Amniotic epithelial cell (primary cell): ENCODE data around the gene ICAM2.
A peak's percentile ranks its signal among the peaks of the same experiment; 100 is the strongest.

Experiments used
- DNase-seq: peaks from one replicate; pipeline ENCODE4 v3.0.0-alpha.2; 2010; ENCODE audit warnings: low read depth

The ICAM2 gene

GRCh38 chr17:63974594-63975192 is 45.7 kb downstream of the ICAM2 start:
- no peak for DNase-seq

- DNase-seq, result no peak
Measured at GRCh38 chr17:63973930-63974593, 46.4 kb downstream of the ICAM2 start.

GRCh38 chr17:63973247-63973646 is 47.2 kb downstream of the ICAM2 start:
- no peak for DNase-seq

- DNase-seq, result no peak
Measured at GRCh38 chr17:63972796-63973195, 47.6 kb downstream of the ICAM2 start, which contains the start of gene SCN4A. Gene SCN4A, minus strand, starts transcription at chr17:63972918. Its CDS starts 77 bp downstream, at chr17:63972841.

- DNase-seq, result no peak
Measured at GRCh38 chr17:63969278-63969677, 51.2 kb downstream of the ICAM2 start.

GRCh38 chr17:63967953-63968352 is 52.5 kb downstream of the ICAM2 start:
- no peak for DNase-seq

- no peak for DNase-seq
Measured at GRCh38 chr17:63966646-63967264, 53.7 kb downstream of the ICAM2 start.

- DNase-seq, result no peak
Measured at GRCh38 chr17:63963123-63963522, 57.3 kb downstream of the ICAM2 start.

GRCh38 chr17:63962298-63962744 is 58.1 kb downstream of the ICAM2 start:
- DNase-seq, result no peak

- DNase-seq, result peak; percentile 75
Measured at GRCh38 chr17:63961355-63962212, 58.8 kb downstream of the ICAM2 start.

- DNase-seq, result no peak
Measured at GRCh38 chr17:63960430-63960829, 60.0 kb downstream of the ICAM2 start.

- no peak for DNase-seq
Measured at GRCh38 chr17:63960006-63960405, 60.4 kb downstream of the ICAM2 start.

- peak; percentile 90 for DNase-seq
Measured at GRCh38 chr17:63956296-63956920, 64.0 kb downstream of the ICAM2 start.

GRCh38 chr17:63955791-63956190 is 64.6 kb downstream of the ICAM2 start:
- DNase-seq, result no peak

- DNase-seq, result no peak
Measured at GRCh38 chr17:63955232-63955631, 65.2 kb downstream of the ICAM2 start.

GRCh38 chr17:63954402-63955063 is 65.9 kb downstream of the ICAM2 start:
- no peak for DNase-seq
